HG03108 (cell line): ENCODE measurements around the gene ABCA4.

ENCODE experiments used
- ATAC-seq: cut with Tn5 transposase; IDR thresholded peaks from one replicate; pipeline ENCODE4 v1.9.1; 2021; ENCODE audit warnings: moderate library complexity; ENCODE audit not compliant: unreplicated experiment

Gene ABCA4

DNA sequence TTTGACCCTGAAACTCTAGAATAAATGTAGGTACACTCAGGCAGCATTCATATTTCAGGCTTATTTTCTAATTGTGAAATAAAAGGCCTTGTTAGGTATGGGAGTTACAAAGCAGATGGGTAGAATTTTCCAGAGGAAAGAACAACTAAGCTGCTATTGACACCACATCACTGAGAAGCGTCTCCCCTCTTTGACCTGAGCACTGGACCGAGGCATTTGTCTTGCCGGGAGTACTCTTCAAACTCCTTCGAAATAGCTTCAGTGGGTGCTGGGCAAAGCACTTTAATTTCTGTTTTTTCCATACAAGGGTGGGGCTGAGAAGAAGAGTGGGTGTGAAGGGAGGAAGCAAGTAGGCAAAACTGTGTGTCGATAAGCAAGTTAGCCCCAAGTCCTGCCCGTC is 36.4 kb downstream of the ABCA4 start:
- ATAC-seq, result no peak

DNA sequence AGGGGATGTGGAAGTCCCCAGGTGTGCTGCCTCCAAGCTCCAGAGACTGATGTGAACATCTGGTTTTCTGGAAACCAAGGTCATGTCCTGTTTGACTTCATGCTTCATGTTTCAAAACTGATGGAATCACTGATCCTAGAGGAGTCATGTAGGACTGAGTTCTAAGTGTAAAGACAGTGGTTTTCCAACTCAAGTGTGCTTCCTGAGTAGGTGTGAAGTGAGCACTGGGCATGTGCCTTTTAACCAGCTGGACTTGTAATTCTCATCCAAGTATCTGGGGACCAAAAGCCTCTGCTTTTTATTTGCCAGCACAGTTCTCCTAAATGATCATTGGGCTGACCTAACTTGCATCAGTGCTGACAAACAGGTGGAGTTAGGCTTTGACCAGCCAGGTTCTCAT is 36.9 kb downstream of the ABCA4 start:
- ATAC-seq, result no peak

DNA sequence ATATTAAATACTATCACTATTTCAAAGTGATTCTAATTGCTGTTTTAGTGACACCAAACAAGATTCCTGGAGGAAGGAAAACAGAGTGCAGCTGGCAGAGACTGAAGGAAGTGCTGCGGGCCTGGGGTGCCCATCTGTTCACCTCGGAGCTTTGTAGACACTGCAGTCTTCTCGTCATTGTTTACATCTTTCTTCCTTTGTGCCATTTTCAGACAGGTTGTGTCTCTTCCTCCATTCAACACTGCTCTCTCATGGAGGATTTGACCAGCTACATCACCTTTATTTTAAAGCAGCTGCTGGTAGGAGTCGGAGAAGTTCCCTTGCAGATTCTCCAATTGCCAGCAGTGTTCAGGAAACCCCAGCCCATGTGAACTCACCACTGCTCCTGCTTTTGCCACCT is 37.3 kb downstream of the ABCA4 start:
- no peak for ATAC-seq

DNA sequence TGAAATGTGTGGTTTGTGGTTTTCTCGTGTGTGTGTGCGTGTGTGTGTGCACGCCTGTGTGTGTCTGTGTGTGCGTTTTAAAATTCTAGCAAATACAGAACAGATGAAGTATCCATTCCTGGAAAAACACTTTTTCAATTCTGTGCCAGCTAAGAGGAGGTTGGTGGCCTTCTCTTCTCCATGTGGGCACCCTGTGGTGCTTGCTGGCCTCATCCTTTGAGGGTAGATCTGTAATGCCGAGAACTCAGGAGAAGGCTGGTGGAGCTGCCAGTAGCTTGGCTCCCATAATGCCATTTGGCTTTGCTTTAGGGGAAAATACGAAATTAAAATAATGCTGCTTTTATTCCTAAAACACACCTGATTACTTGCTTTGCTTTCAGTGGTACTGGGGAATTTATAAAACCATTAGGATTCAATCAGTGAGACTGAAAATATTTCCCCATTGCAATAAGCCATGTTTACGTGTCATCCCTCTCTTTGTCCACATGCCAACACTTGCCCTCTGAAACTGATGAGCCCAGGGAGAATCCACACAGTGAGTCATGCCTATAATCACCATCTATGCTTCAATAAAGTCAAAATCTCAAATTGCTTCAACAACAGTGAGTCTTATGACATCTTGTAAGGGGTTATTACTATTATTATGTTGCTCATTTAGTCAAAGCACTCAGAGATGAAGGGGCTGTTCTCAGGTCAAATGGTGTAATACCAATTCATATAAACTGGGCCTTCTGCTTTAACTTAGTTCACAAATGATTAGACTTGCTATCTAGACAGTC is 39.2 kb downstream of the ABCA4 start:
- no peak for ATAC-seq

DNA sequence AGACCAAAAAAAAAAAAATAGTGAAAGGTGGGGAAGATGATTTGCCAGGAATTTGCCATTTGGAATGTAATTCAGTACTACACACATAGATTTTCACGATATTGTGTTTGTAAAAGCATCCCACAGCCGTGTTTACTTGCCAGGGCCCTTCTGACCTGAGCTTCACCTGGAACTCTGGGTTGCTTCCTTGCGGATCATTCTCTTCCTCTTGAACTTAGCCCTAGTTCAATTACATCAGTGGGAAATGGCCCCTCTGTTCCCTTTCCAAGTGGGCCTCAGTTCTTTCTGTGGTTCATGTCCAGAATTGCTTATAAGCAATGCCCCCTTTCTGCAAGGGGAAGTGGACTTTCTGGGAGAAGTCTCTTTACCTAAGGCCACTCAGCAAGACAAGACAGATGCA is 41.0 kb downstream of the ABCA4 start:
- no peak for ATAC-seq

DNA sequence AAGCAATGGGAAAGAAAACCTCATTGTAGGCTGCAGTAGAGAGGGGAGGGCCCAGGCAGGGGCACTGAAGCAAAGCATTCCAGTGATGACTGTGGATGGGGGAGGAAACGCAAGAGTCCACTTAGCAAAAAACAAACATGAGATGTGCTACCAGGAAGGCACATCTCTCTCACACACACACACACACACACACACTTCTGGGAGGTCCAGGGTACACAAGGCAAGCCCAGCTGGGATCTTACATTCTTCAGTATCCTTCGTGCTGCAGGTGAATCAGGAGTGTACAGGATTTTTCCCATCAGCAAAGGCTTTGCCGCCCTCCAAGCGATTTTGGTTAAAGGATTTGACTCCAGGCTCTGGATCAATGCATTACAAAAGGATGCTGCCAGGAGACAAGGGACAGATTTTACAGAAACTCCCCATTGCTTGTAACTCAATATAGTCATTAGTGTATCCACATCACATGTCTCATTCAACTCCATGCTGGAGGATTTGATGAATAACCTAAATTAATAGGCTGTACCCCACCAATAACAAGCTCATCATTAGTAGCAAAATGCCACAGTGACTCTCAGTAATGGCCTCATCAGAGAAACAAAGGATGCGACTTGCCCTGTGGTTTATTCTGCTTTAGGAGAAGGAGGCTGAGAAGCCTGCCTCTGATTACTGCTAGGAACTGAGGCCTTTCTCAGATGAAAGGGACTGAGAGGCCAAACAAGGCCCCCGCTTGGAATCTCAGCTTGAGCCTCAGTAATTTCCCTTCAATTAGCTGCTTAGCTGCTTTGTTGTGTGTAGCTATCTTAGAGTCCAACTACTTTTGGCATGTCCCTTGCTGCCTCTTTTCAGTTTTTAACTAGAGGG is 41.6 kb downstream of the ABCA4 start:
- no peak for ATAC-seq

DNA sequence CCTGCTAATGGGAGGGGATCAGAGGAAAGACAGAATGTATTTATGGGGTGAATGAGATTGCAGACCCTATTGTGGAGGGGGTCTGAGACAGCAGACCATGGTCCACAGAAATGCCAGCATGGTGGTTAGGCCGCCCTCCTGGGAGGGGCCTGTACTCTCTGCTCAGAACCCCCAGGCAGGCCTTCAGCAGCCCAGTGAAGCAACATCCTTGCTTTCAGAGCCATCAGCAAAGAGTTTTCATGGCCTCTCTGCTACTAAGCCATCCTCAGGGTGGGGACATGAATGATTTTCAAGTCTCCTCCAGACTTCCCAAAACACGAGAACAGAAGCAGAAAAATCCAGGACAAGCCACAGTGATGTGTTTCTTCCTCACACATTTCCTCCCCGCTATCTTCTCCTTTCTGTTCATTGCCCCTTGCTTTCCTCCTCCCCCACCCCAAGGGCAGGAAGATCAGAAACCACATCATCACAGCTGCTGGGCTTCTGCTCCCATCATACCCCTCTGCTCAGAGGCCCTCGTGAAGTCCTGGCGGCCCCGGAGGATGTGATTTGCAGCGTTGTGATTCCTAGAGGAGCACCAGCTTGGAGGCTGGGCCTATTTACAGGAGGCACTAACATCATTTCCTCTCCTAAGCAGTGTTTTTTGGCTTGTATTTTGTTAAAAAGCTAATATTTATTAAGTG is 48.0 kb downstream of the ABCA4 start:
- no peak for ATAC-seq

DNA sequence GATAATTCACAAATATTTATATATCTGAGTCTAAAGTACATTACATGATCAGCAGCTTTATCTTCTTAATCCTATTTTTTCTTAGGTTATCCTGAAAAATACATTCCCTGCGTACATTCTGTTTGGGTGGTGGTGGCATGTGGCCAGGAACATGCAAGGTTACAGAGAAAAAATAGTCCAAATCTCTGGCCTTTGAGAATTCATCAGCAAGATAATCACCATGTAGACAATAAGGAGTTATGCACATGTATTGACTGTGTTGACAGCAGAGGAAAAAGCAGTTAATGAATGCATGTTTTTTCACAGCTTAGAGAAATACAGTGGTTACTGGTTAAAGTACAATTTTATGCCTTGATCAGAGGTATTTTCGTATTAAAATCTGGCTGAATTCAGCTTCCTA is 49.0 kb downstream of the ABCA4 start:
- ATAC-seq, result no peak

DNA sequence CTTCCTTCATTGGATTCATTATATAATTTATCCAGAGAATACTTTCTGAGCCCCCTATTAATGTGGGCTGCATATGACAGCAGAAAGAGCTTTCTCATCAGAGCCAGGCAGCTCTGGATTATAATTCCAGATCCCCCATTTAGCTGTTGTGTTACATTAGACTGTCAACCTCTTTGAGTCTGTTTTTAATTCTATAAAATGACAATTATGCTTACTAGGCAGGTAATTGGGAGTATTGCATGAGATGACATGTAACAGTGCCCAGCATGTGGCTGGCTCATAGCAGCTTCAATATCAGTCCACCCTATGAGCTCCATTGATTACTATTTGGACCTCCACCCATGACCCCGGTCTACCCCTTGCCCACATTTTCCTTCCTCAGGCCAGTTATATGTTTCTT is 49.6 kb downstream of the ABCA4 start:
- no peak for ATAC-seq

DNA sequence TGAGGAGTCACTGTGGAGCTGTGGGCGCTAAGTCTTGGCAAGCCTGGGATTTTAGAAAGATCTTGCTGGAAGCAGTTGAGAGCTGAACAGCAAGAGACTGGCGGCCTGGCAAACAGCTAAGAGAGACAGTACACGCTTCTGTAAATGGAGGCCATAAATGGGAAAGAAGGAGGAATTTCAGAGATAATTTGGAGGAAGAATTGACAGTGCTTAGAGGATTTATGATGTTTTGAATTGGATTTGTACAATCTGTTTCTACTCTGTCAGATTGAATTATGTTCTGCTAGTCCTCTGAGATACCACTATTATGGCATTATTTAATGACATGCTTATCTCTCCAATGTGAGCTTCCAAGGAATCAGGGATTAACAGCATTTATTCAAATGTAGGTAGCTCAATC is 50.1 kb downstream of the ABCA4 start:
- ATAC-seq, result no peak

DNA sequence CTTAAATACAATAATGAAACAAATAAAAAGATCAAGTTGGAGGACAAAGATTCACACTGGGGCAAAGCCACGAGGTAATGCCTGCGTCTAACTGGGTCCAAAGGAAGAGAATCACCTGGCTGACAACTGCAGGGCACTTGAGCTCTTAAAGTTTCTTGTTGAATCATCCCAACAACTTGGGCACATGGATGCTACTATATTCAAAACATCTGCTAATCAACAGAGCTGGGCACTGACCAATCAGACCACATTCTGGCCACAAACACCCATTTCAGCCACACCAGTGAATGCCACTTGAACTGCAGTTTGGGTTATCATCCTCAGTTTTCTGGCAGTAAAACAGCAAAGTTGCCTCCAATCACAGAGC is 51.0 kb downstream of the ABCA4 start:
- ATAC-seq, result no peak

DNA sequence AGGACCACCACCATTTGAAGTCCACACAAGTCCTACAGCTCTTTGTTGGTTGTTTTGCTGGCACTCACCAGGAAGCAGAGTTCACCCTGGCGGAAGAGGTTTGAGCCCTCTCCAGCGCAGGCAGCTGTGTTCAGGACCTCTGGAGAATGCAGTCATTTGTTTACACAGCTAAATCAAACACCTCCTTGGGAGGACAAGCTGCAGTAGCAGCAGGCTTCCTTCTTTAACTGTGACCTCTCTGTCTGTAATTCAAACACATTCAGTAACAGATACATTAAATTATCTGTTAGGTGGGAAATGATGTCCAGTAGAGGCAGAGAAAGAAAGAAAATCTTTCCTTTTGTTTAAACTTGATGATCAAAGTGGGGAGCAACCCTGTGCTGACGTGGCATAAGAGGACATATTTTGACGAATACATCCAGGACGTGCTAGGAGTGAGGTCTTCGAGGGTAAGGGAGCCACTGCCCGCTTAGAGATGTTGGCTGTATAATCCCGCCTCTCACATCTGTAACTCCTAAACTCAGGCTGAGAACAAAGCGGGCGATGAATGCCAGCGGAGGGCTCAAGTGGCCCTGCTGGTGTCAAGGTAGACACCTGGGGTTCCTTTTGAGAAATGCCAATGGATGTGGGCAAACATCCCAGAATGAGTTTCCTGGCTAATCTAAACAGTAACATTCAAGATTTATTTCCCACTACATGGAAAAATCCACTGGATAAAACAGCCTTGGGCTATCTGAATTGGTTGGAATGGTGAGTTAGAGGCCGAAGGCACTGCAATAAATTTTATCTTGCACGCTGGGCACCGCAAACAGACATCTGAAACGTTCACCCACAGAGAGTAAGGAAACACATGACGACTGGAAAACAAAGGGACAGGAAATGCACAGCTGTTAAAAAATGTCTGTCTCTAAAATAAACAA is 51.7 kb downstream of the ABCA4 start:
- ATAC-seq, result no peak

DNA sequence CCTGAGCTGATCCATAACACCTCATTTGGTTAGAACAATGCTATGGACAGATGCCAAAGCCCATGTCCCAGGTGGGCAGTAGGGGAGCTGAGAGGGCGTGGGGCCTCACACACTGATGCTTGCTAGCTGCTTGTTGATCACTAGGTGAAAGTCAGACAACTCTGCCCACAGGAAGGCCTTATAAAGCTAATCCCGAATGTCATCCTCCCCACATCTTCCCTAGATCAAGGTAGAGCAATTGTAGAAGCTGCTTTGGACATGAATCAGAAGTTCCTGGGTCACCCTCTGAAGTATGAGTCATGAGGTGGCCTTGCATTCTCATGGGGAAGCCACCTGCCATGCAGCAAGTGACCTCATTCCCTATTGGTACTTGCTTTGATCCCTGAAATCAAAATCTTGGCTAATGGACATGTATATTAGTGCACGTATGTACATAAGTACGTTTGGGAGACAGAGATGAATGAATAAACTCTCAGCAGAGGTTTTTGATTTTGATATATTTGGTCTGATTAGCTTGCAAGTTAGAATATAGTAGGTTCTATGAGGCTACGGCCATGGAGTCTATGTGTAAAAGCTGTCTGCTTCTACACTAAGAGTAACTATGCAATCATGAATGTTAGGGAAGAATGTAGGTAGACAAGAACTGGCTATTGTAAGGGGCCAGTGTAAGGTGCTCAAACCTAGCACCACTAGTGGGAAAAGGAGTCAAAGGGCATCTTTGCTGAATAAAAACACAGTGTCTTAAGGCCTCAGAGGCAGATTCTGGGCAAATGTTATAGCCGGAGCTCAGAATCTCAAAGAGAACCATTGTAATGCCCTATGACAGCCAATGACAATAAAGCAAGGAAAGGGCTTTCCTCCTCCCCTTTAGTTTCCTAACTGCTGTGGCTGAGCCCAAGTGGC is 52.6 kb downstream of the ABCA4 start:
- no peak for ATAC-seq

DNA sequence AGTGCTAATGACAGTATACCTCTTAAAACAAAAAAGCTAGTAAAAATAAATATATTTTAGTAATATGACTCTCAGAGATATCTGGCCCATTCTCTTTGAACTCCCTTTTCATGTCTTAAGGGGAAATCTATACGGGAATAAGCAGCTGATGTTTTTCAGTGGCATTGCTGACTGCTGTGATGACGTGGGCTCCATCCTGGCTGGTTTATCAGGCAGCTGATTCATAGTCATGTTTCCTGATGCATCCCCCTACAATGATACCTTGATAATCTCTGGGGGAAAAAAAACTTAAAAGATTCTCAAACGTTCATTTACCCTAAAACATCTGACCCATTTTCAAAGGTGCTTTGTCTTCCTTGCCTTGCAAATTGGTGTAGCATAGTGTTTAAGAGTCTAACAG is 53.8 kb downstream of the ABCA4 start:
- no peak for ATAC-seq

DNA sequence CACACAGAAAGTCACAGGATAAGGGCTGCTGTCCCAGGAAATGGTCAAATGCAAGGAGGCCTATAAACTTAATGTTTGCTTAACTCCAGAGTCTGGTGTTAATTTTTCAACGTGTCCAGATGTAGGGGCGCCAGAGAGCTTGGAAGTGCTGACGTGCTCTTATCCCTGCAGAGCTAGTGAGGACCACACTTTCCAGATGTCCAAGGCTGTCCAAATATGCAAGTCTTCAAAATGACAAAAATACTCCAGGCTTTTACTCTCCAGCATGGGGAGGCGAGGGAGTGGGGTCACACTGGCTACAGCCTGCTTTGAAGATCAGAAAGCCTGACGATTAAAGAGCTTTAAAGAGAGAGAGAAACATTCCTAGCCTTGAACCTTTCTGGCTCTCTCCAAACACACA is 57.6 kb downstream of the ABCA4 start:
- no peak for ATAC-seq

DNA sequence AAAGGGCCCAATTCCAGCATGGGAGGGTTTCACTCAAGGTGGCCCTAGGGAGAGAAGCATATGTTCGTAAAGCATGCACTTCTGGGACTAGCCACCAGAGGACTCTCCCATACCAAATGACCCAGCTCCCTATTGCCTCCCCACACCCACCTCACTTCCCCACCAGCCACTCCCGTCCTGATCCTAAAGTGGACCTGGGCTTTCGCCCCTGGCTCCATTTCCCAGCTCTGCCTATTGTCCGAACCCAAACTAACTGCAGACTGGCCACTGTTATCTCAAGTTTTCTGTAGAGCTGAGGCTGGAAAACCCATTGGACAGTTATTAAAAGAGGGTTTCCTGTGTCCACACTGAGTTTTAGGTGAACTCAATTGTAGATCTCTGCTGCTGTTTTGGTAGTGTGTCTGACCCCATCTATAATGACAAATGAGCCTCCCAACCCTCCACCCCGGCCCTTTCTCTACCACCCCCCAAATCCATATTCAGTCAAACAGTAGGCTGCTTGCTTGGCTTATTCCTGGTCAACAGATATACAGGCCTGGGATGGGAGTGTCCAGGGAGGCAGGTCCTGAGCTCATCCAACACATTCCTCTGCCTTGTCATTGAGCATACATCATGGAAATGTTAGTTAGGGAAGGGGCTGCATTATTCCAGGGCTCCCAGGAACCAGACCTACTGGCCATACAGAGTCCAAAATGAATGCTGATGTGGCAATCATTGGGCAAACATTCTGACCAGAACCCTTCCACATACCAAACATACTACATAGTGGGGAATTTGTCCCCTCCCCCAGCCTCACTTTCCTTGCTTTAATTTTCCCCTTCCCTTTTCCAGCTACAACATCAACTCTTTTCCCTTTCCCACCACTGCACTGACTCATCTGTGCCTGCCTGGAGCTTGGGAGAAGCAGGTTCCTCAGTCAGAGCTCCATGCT is 59.2 kb downstream of the ABCA4 start:
- ATAC-seq, result peak; percentile 88

DNA sequence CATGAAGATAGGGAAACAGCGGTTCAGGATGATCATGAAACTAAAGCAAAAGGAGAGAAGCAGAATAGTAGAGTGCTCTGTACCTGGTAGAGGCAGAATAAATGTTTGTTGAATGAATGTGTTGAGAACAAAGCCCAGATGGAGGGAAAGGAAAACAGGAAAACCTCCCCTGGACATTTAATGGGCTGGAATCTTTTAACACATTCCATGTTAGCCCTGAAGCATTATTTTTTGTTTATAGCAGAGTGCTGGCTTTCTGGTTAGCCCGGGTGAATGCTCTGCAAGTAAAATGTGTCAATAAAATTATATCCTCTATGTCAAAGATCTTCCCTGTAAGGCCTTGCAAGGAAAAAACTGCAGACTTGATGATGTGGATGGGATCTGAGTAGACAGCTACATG is 60.2 kb downstream of the ABCA4 start:
- no peak for ATAC-seq

DNA sequence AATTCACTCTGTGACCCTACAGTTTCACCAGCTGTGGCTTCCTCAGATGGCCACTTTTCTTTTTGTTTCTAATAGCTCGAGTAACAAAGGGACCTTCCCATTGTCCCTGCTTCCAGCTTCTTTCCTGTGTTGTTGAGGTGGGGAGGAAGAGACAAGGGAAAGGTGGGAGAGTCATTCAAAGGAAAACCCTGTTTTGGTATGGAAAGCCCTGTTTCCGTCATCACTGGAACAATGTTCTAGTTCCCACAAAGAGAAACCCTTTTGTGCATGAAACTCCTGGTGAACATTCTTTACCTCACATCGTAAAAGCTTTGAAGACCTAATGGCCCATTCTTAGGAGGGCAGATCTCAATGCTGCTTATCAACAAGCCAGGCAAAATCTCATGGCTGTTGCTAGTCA is 62.2 kb downstream of the ABCA4 start:
- ATAC-seq, result no peak

DNA sequence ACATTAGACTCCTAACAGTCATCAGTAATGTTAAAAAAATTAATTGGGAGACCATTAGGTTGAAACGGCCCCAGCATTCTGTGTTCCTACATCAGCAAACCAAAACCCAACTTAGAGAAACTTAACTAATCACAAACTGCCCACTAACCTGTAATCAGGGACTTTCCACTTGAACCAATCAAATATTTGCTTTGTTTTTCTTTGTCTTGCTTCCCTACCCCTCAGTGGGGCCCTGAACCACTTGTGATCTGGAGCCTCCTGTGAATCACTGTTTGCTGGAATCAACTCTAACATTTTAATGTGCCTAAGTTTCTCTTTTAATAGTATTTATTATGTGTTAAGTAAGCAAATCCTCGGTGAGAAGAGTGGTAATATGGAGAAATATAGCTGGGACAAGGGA is 64.0 kb downstream of the ABCA4 start:
- no peak for ATAC-seq
